Left ventricle myocardium superior (tissue), 1 donor: Measurements from ENCODE around the gene MYL2. TPM values are rescaled to one million over a fixed set of nuclear protein-coding genes. Genes with fewer than 3 reads are reported as not detected.

Source experiments
- ATAC-seq: fragments of 200-7000 bp; cut with Tn5 transposase; one replicate; pipeline ENCODE4 v1.9.1; 2020; ENCODE audit warnings: mild to moderate bottlenecking, moderate library complexity
- DNase-seq: peaks from one replicate; pipeline ENCODE4 v3.0.0-alpha.2; 2020
- intact Hi-C: fragments of 100-400 bp; cut with micrococcal nuclease; formaldehyde crosslinking; loops from one replicate; pipeline ENCODE4 v1.11.0; 2022
- total RNA-seq: library from RNA; stranded (reverse); fragmentation: NEBNext Ultra II Directional; extraction: Animal tissue kit (Norgen Biotek cat#: 25700); gene quantifications from one replicate; pipeline ENCODE4 v1.2.1, GENCODE V29; 2021
- donor health status: DM: no; HTN: yes; CAD: no; lungs with severe emphysema.

The MYL2 gene
- total RNA-seq, 1 donor from 2014 or later, result 22,131 TPM

DNA sequence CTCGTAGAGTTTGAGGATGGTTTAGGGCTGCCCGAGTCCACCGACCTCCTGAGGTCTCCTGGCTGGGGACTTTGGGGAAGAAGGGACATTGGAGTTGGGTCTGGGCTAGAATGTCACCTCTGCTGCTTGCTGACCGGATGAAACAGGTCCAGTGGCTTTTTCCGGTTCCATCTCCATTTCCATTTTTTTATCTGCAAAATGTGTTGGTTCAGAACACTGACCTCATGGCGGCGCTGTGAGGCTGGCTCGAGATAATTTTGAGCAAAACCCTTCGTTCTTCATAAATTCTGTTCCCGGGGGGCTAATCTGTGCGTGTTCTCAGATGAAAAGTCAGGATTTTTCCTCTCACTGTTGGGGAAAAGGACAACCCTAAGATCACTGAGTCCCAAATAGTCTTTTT, 11.7 kb upstream of the MYL2 start:
- intact Hi-C loops, result no loop called here
- DNase-seq, result no peak
- ATAC-seq, result no peak

DNA sequence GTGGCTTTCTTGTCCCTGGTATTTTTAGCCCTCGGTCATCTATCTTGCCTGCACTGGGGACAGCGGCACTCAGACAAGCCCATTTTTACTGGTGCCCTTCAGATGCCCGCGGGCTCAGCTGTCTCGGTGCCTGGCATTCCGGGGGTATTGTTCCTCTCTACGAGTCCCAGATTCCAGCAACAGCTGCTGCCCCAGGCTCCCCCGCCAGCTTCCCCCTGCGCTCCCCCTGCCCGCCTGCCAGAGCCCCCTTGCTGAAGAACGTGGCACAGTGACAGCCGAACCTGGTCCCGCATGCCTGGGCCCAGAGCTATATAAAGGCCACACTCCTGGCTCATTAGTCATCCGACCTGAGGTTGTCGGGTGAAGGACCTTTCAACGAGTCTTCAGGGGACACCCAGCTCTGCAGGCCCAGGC, 10.9 kb upstream of the MYL2 start:
- DNase-seq, result peak; percentile 90
- ATAC-seq, result peak; percentile 80
- intact Hi-C loops, result no loop called here

DNA sequence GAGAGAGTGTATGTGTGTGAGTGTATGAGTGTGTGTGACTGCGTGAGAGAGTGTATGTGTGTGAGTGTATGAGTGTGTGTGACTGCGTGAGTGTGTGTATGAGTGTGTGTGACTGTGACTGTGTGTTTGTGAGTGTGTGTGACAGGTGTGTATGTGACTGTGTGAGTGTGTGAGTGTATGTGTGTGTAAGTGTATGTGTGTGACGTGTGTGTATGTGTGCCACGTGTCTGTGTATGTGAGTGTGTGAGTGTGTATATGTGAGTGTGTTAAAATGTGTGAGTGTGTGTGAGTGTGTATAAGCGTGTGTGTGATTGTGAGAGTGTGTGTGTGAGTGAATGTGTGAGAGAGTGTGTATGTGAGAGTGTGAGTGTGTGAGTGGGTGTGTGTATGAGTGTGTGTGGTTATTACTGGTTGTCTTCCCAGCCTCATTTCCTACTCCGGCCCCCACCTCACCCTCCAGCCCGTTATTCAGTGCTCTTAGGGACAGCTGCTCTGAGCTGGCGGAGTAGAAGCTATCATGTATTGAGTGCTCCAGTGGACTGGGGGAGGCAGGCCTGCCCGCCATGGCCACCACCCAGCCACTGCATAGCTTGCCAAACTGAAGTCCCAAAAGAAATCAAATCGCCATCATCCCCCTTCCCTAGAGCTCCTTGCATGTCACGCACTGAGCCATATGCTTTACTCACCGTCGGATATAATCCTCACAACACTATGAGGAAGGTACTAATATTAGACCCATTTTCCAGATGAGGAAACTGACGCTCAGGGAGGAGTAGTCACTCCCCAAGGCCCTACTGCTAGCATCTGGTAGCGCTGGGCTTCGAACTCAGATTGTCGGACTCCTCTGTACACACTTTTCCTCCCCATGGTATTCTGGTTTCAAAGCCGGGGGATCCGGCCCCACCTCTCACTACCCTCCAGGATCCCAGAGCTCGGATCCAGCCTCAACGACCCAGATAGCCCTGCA, 10.3 kb upstream of the MYL2 start:
- intact Hi-C loops, result no loop called here
- DNase-seq (no peak), ATAC-seq (no peak)

DNA sequence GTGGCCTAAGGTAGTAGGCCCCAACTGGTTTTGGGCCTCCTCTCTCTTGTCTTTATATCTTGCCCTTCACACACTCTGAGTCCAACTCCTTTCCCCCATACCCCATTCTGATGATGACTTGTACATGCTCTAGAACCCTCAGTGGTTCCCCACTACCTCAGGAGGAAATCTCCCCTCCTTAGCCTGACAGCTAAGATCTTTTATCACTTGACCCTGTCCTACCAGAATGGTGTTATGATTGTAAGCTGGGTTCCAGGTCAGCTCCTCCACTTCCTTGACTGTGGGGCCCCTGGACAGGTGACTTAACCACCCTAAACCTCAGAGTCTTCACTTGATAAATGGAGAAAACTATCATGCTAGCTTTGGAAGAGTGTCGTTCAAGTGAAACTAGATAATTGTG, 9.4 kb upstream of the MYL2 start:
- ATAC-seq (no peak), DNase-seq (no peak)
- intact Hi-C loops, result no loop called here

DNA sequence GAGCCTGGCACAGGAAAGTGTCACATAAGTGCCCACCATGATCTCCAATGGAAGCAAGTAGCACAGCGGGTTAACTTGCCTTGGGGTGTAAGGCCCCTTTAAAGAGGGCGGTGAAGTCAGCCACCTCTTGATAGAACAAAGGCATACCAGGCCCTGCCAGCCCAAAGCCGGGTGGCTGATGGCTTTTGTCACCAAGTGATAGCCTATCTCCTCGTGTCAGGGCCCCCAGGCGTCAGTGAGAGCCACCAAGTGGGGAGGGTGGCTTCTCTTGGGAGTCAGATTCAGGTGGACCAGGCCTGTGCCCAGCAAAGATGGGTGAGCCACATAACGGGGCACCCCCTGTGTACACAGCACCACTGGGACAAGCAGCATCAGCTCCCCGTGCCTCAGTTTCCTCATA, 8.3 kb upstream of the MYL2 start:
- intact Hi-C loops, result no loop called here
- peak; percentile 88 for DNase-seq
- peak; percentile 71 for ATAC-seq

DNA sequence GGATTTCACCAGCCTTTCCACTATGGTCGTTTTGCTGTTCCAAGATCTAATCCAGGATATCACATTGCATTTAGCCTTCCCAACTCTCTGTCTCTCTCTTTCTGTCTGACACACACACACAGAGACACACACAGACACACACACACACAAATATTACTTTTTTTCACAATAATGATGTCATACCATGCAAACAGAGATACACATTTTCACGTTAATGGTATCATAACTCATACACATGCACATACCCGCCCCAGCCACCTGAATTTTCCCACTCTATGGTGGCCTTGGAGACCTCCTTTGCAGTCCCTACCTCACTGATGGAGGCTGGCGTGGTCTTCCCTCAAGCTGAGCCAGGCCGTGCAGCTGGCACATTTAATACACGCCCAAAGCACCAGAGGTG, 7.2 kb upstream of the MYL2 start:
- intact Hi-C loops, result no loop called here
- no peak for ATAC-seq
- DNase-seq, result no peak

DNA sequence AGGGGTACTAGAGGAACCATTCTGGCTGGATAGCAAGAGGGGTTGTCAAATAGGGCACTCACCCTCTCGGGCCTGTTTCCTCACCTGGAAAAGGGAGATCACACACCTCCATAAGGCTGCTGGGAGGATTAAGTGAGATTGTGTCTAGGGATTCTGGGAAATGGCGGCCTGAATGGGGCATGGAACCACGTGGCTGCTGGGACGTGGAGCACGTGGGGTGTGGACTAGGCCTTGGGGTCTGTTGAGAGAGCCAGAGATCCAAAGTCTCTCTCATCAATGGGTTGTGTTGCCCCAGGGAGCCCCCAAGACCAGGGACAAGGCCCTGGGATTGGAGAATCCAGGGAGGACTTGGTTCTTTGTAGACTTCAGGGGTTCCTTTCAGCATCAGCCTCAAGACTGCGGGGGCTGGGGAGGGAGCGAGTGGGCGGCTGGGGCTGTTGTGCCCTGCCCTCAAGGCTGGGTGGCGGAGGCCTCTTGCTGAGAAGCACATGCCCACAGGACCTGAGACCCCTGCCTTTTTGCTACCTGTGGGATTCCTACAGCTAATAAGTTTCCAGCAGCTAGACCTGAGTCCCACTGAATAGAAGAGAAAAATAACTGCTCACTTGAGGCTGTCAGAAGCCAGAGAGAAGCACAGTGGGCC, 3.4 kb upstream of the MYL2 start:
- no peak for DNase-seq

DNA sequence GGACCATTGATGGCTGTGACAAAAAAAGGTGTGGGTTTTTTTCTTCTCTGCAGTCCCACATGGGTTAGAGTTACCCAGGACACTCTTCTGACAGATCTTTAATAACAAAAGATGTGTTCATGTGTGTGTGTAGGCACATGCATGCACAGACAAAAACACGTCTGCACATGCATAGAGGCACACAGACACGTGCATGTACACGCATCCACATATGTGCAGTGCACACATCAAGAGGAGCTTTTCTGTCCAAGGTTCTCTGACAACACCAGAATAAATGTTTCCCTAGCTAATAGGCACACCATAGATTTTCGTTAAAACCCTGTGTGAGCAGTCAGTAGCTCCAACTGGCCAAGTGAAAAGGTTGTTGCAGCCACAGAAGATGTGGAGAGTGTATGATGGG, 2.8 kb upstream of the MYL2 start:
- intact Hi-C loops, result no loop called here
- DNase-seq (no peak), ATAC-seq (no peak)

More for the DNA sequence above, 3.4 kb upstream of the MYL2 start:
- no peak for ATAC-seq
- intact Hi-C loops, result no loop called here

DNA sequence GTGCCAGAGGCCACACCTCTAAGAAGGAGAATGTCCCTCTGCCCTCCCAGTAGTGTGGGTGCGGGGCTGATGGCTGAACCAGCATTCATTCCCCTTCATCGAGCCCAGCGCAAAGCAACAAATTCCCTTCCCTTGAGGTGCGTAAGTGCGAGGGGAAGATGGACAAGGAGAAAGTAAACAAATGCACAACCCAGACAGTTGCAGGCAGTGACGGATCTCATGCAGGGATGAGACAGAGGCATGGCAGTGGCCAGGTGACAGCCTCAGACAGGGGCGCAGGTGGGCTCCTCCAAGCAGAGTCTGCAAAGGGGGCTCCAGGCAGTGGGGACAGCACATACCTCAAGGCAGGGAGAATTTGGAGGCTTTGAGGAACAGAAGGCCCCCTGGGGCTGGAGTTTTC, 2.3 kb upstream of the MYL2 start:
- DNase-seq (no peak), ATAC-seq (no peak)
- intact Hi-C loops, result no loop called here

DNA sequence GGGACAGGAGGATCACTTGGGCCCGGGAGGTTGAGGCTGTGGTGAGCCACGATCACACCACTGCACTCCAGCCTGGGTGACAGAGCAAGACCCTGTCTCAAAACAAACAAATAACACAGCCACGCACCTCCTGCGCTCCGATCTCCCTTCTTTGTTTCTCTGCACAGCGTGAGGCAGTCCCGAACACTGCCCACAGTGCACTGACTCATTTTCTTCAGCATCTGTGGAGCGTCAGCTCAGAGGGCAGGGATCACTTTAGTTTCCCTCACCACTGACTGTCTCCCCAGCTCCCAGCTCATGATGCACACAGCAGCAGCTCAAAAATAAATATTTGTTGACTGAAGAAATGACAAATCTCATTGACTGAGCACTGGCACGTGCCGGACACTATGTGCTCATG, 883 bp upstream of the MYL2 start:
- intact Hi-C loops, result no loop called here
- ATAC-seq (peak; percentile 14), DNase-seq (no peak)

DNA sequence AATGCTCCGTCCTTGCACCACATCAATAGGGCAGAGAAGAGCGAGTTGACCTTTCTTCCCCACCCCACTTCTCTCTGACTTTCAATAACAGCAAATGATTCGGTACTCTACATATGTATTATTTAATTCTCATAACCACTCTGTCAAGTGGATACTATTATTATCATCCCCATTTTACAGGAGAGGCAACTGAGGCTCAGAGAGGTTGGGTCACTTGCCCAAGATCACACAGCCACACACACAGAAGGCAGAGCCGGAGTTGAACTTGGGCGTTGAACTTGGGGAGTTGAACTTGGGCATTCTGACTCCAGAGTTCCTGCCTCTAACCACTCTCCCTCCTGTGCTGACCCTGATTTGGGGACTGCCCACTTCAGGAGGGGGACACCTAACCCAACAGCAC, 659 bp downstream of the MYL2 start:
- intact Hi-C loops, result no loop called here
- DNase-seq (no peak), ATAC-seq (peak; percentile 1)

DNA sequence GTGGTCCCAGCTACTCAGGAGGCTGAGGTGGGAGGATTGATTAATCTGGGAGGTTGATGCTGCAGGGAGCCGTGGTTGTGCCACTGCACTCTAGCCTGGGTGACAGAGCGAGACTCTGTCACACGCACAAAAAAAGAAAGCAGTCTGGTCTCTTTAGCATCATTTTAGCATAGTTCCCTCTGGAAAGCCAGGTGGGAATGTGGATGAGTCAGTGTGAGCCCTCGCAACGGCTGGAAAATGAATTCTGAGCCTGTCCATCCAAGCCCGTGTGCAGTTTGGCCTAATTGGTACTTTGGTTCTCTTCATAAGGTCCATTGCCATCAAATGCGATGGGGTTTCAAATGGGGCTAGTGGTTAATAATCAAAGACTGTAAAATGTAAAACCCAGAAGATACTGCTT, 2.4 kb downstream of the MYL2 start:
- DNase-seq (no peak), ATAC-seq (no peak)
- intact Hi-C loops, result no loop called here

DNA sequence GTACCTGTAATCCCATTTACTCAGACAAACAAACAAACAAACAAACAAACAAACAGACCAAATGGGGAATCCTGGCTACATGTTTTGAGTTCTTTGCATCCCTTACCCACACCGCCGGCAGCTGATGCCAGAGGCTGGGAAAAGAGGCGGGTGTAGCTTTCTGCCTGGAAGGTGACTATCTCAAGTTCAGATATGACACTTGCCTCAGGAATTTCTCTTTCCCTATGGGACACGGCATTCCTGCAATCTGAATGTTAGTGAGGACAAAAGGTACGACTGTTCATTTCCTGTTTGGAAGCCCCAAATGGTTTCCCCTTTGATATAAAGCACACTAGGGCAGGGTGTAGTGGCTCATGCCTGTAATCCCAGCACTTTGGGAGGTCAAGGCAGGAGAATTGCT, 2.9 kb downstream of the MYL2 start:
- intact Hi-C loops, result no loop called here
- ATAC-seq, result no peak
- no peak for DNase-seq

DNA sequence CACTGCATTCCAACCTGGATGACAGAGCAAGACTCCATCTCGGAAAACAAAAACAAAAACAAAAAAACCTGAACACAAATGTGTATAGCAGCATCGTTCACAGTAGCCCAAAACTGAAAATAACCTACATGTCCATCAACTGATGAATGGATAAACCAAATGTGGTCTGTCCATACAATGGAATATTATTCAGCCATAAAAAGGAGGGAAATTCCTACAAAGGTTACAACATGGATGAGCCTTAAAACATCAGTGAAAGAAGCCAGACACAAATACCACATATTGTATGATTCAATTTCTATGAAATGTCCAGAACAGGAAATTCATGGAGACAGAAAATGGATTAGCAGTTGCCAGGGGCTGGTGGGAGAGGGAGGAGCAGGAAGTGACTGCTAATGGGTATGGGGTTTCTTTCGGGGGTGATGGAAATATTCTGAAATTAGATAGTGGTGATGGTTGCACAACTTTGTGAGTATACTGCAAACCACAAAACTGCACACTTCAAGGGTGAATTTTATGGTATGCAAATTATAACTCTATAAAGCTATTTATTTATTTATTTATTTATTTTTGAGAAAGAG, 4.0 kb downstream of the MYL2 start:
- intact Hi-C loops, result no loop called here
- no peak for DNase-seq
- ATAC-seq, result no peak

DNA sequence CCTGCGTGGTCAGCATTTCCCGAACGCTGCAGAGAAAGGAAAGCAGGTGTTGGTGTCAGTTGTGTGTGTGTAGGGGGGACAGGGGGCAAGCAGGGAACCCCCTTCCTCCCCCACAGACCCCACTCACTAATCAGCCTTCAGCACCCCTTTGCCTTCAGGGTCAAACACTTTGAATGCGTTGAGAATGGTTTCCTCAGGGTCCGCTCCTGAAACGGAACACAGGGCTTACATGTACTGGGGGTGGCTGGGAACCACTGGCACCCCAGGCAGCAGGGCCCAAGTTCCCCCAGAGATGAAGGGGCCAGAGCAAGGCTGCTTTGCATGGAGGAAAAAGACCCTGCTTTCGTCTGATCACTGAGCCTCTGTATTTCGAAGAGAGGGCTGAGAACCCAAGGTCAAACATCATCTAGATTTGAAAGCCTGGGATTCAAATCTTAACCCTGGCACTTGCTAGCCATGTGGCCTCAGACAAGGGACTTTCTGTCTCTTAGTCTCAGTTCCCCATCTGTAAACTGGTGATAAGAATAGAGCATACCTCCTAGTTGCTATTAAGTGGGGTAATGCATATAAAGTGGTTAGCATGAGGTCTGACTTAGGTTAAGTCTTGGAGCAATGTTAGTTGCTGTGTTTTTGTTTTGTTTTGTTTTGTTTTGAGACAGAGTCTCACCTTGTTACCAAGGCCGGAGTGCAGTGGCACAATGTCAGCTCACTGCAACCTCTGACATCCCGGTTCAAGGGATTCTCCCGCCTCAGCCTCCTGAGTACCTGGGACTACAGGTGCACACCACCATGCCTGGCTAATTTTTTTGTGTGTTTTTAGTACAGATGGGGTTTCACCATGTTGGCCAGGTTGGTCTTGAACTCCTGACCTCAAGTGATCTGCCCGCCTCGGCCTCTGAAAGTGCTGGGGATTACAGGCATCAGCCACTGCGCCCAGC, 7.0 kb downstream of the MYL2 start:
- ATAC-seq, result no peak

DNA sequence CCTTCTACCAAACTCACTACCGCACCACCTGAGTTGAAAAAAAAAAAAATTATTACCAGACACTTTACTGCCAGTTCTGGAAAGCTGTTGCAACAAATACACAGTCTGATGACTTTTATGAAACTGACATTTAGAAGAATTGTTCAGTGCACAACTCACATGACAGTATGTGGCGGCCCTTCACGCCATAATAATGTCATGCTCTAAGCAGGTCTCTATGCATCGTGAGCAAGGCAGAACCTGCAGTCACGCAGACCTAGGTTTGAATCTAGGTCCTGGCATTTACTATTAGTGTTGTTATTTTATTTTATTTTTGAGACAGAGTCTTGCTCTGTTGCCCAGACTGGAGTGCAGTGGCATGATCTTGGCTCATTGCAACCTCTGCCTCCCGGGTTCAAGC, 8.1 kb downstream of the MYL2 start:
- DNase-seq, result no peak
- no peak for ATAC-seq
- intact Hi-C loops, result no loop called here

More for the DNA sequence above, 7.0 kb downstream of the MYL2 start:
- intact Hi-C loops, result no loop called here
- DNase-seq, result peak; percentile 11

DNA sequence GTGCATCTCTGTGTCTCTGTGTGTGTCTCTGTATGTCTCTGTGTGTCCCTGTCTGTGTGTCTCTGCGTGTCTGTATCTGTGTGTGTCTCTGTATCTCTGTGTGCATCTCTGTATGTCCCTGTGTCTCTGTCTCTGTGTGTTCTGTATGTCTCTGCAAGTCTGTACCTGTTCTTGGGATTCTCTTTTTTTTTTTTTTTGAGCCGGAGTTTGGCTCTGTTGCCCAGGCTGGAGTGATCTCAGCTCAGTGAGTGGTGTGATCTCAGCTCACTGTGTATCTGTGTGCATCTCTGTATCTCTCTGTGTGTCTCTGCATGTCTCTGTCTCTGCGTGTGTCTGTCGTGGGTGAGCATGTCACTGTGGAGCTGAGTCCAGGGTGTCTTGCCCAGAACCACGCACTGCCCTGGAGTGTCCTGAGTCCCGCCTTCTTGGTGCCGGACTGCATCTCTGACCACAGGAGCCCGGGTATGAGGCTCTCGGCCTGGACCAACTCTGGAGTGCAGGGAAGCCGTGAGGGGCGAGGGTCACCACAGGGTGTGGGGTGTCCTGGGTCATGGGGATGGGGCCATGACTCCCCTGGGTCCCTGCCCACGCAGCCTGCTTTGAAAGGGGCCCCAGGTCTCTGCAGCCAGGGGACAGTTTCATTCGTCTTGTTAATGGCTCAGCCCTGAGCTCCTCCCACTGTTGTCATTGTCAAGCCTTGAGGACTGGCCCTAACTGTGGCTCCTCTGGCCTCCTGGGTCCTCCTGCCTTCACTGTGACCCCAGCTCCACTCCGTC, 11.8 kb downstream of the MYL2 start:
- intact Hi-C loops, result no loop called here
- ATAC-seq (peak; percentile 63), DNase-seq (peak; percentile 63)

DNA sequence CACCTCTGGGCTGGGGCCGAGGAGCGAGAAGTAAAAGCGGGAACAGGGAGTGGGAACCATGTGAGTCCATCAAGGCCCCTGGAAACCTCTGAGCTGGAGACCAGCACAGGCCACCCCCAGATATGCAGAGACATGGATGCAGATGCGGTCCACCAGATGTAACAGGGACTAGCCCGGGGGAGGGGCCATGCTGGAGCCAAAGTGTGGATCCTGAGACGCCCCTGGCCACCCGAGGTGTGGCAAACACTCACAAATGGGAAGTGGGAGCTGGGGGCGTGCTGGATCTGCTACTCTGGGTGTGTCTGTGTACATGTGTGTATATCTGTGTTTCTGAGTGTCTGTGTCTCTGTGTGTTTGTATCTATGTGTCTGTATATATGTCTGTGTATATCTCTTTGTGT, 12.8 kb downstream of the MYL2 start:
- peak; percentile 46 for DNase-seq
- intact Hi-C loops, result no loop called here
- ATAC-seq, result peak; percentile 8

DNA sequence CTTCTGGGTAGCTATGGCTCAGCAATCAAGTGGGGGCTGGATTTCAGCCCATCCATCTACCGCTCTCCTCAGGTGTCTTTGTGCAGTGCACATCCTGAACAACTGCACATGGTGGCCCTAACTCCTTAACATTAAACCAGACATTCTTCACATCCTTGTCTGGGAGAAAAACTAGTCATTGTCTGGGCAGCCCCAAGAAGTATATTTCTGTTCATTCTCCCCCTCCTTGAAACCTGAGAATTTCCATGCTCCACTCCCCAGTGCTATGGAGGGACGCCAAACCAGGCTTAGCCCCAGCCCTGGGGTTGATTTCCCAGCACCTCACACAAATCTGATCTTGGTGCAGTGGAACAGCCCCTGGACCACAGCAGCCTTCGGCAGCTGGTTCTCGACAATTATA, 13.4 kb downstream of the MYL2 start:
- DNase-seq (no peak), ATAC-seq (no peak)
- intact Hi-C loops, result no loop called here
